ENCODE results near the gene SLC12A5. TPM values are rescaled to one million over a fixed set of nuclear protein-coding genes. Genes with fewer than 3 reads are reported as not detected.
A peak's percentile ranks its signal among the peaks of the same experiment; 100 is the strongest.

SLC12A5 gene
- polyA plus RNA-seq, 1 donor from 2014 or later: 0.11 TPM

GRCh38 chr20:46049815-46050214, 20.8 kb downstream of the SLC12A5 start:
- Mint-ChIP-seq H3K4me3 (no peak overlapping the region), H3K36me3 (peaks cover 2% of the 10 kb centered on the region), H3K9me3 (no peaks in the 10 kb centered on the region), H3K27me3 (peaks cover 8% of the 10 kb centered on the region), H3K4me1 (no peaks in the 10 kb centered on the region), H3K27ac (no peak overlapping the region)

GRCh38 chr20:46050444-46050843, 21.4 kb downstream of the SLC12A5 start:
- Mint-ChIP-seq H3K4me1 (peaks cover 0 to 2% (median 0%) of the 10 kb centered on the region in 3 donors), H3K27me3 (peaks cover 11% of the 10 kb centered on the region), H3K4me3 (no peak overlapping the region), H3K9me3 (no peaks in the 10 kb centered on the region), H3K27ac (peak overlapping the region in 1 of 3 donors; percentile 36), H3K36me3 (peaks cover 2% of the 10 kb centered on the region)

GRCh38 chr20:46050885-46051284, 21.9 kb downstream of the SLC12A5 start:
- Mint-ChIP-seq H3K27ac (no peak overlapping the region), H3K27me3 (peaks cover 14% of the 10 kb centered on the region), H3K9me3 (no peaks in the 10 kb centered on the region), H3K4me3 (no peak overlapping the region), H3K4me1 (peaks cover 0 to 2% (median 0%) of the 10 kb centered on the region in 3 donors), H3K36me3 (peaks cover 2% of the 10 kb centered on the region)

- Mint-ChIP-seq H3K27me3 (peaks cover 20% of the 10 kb centered on the region), H3K9me3 (no peaks in the 10 kb centered on the region), H3K27ac (no peak overlapping the region), H3K4me3 (no peak overlapping the region), H3K36me3 (peaks cover 2% of the 10 kb centered on the region), H3K4me1 (peaks cover 0 to 2% (median under 1%) of the 10 kb centered on the region in 3 donors)
Observed at GRCh38 chr20:46051556-46052308, 22.7 kb downstream of the SLC12A5 start.

GRCh38 chr20:46053416-46053815, 24.4 kb downstream of the SLC12A5 start:
- no peaks in the 10 kb centered on the region for H3K9me3 Mint-ChIP-seq
- peaks cover 2% of the 10 kb centered on the region for H3K36me3 Mint-ChIP-seq
- H3K4me1 Mint-ChIP-seq: peaks cover 3 to 7% (median 5%) of the 10 kb centered on the region in 3 donors
- peaks cover 28% of the 10 kb centered on the region for H3K27me3 Mint-ChIP-seq
- H3K4me3 Mint-ChIP-seq: no peak overlapping the region
- H3K27ac Mint-ChIP-seq: peak overlapping the region in 1 of 3 donors; percentile 68

- peaks cover 38% of the 10 kb centered on the region for H3K27me3 Mint-ChIP-seq
- peaks cover 7 to 12% (median 8%) of the 10 kb centered on the region in 3 donors for H3K4me1 Mint-ChIP-seq
- no peak overlapping the region for H3K27ac Mint-ChIP-seq
Observed at GRCh38 chr20:46054606-46055005, 25.6 kb downstream of the SLC12A5 start.

GRCh38 chr20:46055269-46055668, 26.3 kb downstream of the SLC12A5 start:
- Mint-ChIP-seq H3K4me1 (peaks cover 12 to 14% (median 14%) of the 10 kb centered on the region in 3 donors), H3K36me3 (peaks cover 6% of the 10 kb centered on the region), H3K4me3 (no peak overlapping the region), H3K27ac (no peak overlapping the region), H3K9me3 (no peaks in the 10 kb centered on the region), H3K27me3 (peaks cover 39% of the 10 kb centered on the region)

More at GRCh38 chr20:46054606-46055005, 25.6 kb downstream of the SLC12A5 start:
- Mint-ChIP-seq H3K9me3 (no peaks in the 10 kb centered on the region), H3K36me3 (peaks cover 4% of the 10 kb centered on the region), H3K4me3 (no peak overlapping the region)

- Mint-ChIP-seq H3K4me3 (no peak overlapping the region), H3K27ac (no peak overlapping the region), H3K4me1 (peaks cover 19 to 22% (median 20%) of the 10 kb centered on the region in 3 donors), H3K27me3 (peaks cover 43% of the 10 kb centered on the region), H3K36me3 (peaks cover 5% of the 10 kb centered on the region), H3K9me3 (no peaks in the 10 kb centered on the region)
Observed at GRCh38 chr20:46056027-46056833, 27.2 kb downstream of the SLC12A5 start.

GRCh38 chr20:46056970-46057855, 28.2 kb downstream of the SLC12A5 start:
- peaks cover 8% of the 10 kb centered on the region for H3K36me3 Mint-ChIP-seq
- H3K4me3 Mint-ChIP-seq: peak overlapping the region in 1 of 4 donors; percentile 74
- peaks cover 44% of the 10 kb centered on the region for H3K27me3 Mint-ChIP-seq
- H3K9me3 Mint-ChIP-seq: no peaks in the 10 kb centered on the region
- no peak overlapping the region for H3K27ac Mint-ChIP-seq
- peaks cover 21 to 30% (median 24%) of the 10 kb centered on the region in 3 donors for H3K4me1 Mint-ChIP-seq

- Mint-ChIP-seq H3K36me3 (peaks cover 16% of the 10 kb centered on the region), H3K9me3 (no peaks in the 10 kb centered on the region), H3K27me3 (peaks cover 44% of the 10 kb centered on the region), H3K4me3 (peak overlapping the region in 3 of 4 donors; percentile 30 to 81 (median 73)), H3K27ac (no peak overlapping the region), H3K4me1 (peaks cover 21 to 30% (median 24%) of the 10 kb centered on the region in 3 donors)
Observed at GRCh38 chr20:46057856-46058598, 29.0 kb downstream of the SLC12A5 start.

GRCh38 chr20:46058599-46059281, 29.7 kb downstream of the SLC12A5 start:
- Mint-ChIP-seq H3K4me1 (peaks cover 21 to 30% (median 24%) of the 10 kb centered on the region in 3 donors), H3K36me3 (peaks cover 16% of the 10 kb centered on the region), H3K4me3 (peak overlapping the region in 1 of 4 donors; percentile 73), H3K27me3 (peaks cover 44% of the 10 kb centered on the region), H3K9me3 (no peaks in the 10 kb centered on the region), H3K27ac (no peak overlapping the region)

GRCh38 chr20:46060301-46060881, 31.4 kb downstream of the SLC12A5 start:
- Mint-ChIP-seq H3K27ac (no peak overlapping the region), H3K36me3 (peaks cover 27% of the 10 kb centered on the region), H3K27me3 (peaks cover 42% of the 10 kb centered on the region), H3K4me1 (peaks cover 22 to 30% (median 28%) of the 10 kb centered on the region in 3 donors), H3K9me3 (no peaks in the 10 kb centered on the region), H3K4me3 (peak overlapping the region in 2 of 4 donors; percentile 7 to 73)

- Mint-ChIP-seq H3K27ac (peak overlapping the region in 1 of 3 donors; percentile 39), H3K9me3 (no peaks in the 10 kb centered on the region), H3K4me1 (peaks cover 22 to 30% (median 28%) of the 10 kb centered on the region in 3 donors), H3K4me3 (peak overlapping the region in 3 of 4 donors; percentile 30 to 73 (median 49)), H3K27me3 (peaks cover 37% of the 10 kb centered on the region), H3K36me3 (peaks cover 32% of the 10 kb centered on the region)
Observed at GRCh38 chr20:46060975-46061374, 32.0 kb downstream of the SLC12A5 start.
